Gastroesophageal sphincter (tissue), 3 donors: ENCODE data around the gene HIP1.

Source experiments
- CTCF ChIP-seq, 4 experiments: fragments of 200-600 bp in 2 of 4; fragments of 450-650 bp in 2 of 4; sonication (generic) in 1 of 4; IDR thresholded peaks; one replicate each; pipeline ENCODE4 v1.5.1; 2017 to 2019; ENCODE audit warnings: antibody characterized with exemption in 4 of 4, mild to moderate bottlenecking in 2 of 4, moderate library complexity in 2 of 4
- EP300 ChIP-seq: sonication (generic); formaldehyde crosslinking; IDR thresholded peaks from one replicate; pipeline ENCODE4 v1.6.1; 2017; ENCODE audit warnings: antibody characterized with exemption, mild to moderate bottlenecking
- POLR2AphosphoS5 ChIP-seq: sonication (generic); formaldehyde crosslinking; IDR thresholded peaks from one replicate; pipeline ENCODE4 v1.6.1; 2017; ENCODE audit warnings: antibody characterized with exemption

DNA sequence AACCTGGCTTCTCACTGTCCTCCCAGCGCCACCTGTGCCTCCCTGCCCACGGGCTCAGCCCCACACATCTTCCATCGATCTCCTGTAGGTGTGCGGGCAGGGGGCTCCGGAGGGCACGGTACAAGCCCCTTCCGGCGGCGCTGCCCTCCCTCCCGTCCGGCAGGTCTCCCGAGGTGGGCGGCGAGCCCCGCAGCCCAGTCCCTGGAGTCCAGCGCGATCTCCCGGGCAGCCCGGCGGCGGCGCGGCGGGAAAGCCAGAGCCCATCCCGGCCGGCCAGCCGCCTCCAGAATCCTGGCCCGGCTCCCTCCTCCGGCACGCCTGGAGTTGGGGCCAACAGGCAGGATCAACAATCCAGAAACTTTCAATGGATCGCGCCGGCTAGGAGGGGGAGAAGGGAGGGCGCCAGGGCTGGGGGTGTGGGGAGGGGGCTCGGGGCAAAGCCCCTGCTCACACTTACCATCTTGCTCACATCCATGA lies 100.1 kb downstream of the HIP1 start:
- TF ChIP-seq CTCF (IDR thresholded peaks at IDR 0.05) (no peak), POLR2AphosphoS5 (no peak), EP300 (no peak)
